IMR-90 (cell line): ENCODE data around the gene SV2C. TPM values are rescaled to one million over a fixed set of nuclear protein-coding genes. Genes with fewer than 3 reads are reported as not detected.

Experiments
- ATAC-seq: fragments of 200-7000 bp; cut with Tn5 transposase; 2 replicates; pipeline ENCODE4 v1.9.1; 2020; ENCODE audit warnings: low read depth, mild to moderate bottlenecking, moderate library complexity
- BruUV-seq: library from RNA; stranded (reverse); fragments of 400-500 nt; replicated peaks from 2 replicates; lab custom pipeline; 2021; lab: Mats Ljungman, UMichigan
- CTCF ChIA-PET: fragments of 300-600 bp; formaldehyde crosslinking; extraction: SDS; loops from one replicate; lab custom pipeline; 2021; ENCODE audit warnings: antibody characterized with exemption; lab: Yijun Ruan, JAX
- POLR2A ChIA-PET: fragments of 300-600 bp; sonication (Branson Sonifier 250); formaldehyde crosslinking; loops from one replicate; lab custom pipeline; 2022; ENCODE audit warnings: antibody characterized with exemption; ENCODE audit not compliant: unreplicated experiment; lab: Charles Lee
- DNase-seq: peaks from one replicate; pipeline ENCODE4 v3.0.0; 2013
- H2AFZ ChIP-seq: replicated peaks from 2 replicates; pipeline ENCODE3; 2013; ENCODE audit warnings: low read length, mild to moderate bottlenecking; ENCODE audit not compliant: poor library complexity
- H2AK5ac ChIP-seq: 2 replicates; pipeline ENCODE4 v1.6.1; 2013; ENCODE audit warnings: low read depth, low read length, inconsistent platforms
- H2AK9ac ChIP-seq: replicated peaks from 2 replicates; pipeline ENCODE3; 2013; ENCODE audit warnings: mild to moderate bottlenecking, low read depth, low read length, moderate library complexity; ENCODE audit not compliant: poor library complexity
- H2BK120ac ChIP-seq: 2 replicates; pipeline ENCODE4 v1.6.1; 2013; ENCODE audit warnings: low read depth, low read length, inconsistent platforms
- H2BK15ac ChIP-seq: 3 replicates; pipeline ENCODE4 v1.6.1; 2013; ENCODE audit warnings: low read depth, low read length, inconsistent platforms
- H2BK20ac ChIP-seq: 2 replicates; pipeline ENCODE4 v1.6.1; 2013; ENCODE audit warnings: low read depth, mild to moderate bottlenecking, inconsistent platforms, low read length, moderate library complexity
- H2BK5ac ChIP-seq: 2 replicates; pipeline ENCODE4 v1.6.1; 2013; ENCODE audit warnings: mild to moderate bottlenecking, low read depth, low read length, inconsistent platforms; ENCODE audit not compliant: poor library complexity, severe bottlenecking
- H3K14ac ChIP-seq: replicated peaks from 2 replicates; pipeline ENCODE4 v1.6.1; 2013; ENCODE audit warnings: low read depth, low read length, inconsistent platforms
- H3K18ac ChIP-seq: 2 replicates; pipeline ENCODE4 v1.6.1; 2013; ENCODE audit warnings: low read depth, low read length, control low read depth
- H3K23ac ChIP-seq: 2 replicates; pipeline ENCODE4 v1.6.1; 2013; ENCODE audit warnings: low read depth, low read length, inconsistent platforms
- H3K27ac ChIP-seq: 2 replicates; pipeline ENCODE4 v1.5.1; 2013; ENCODE audit warnings: mild to moderate bottlenecking, control low read depth, low read length; ENCODE audit not compliant: insufficient read depth
- H3K27me3 ChIP-seq: 2 replicates; pipeline ENCODE4 v1.6.1; 2013; ENCODE audit warnings: low read length; ENCODE audit not compliant: control insufficient read depth, insufficient read depth
- H3K36me3 ChIP-seq: 2 replicates; pipeline ENCODE4 v1.6.1; 2013; ENCODE audit warnings: low read length, mixed read lengths; ENCODE audit not compliant: control insufficient read depth, insufficient read depth
- H3K4ac ChIP-seq: 2 replicates; pipeline ENCODE4 v1.6.1; 2013; ENCODE audit warnings: low read depth, low read length, inconsistent platforms
- H3K4me1 ChIP-seq: 2 replicates; pipeline ENCODE4 v1.6.1; 2013; ENCODE audit warnings: low read length, mixed read lengths; ENCODE audit not compliant: control insufficient read depth, insufficient read depth
- H3K4me2 ChIP-seq: 2 replicates; pipeline ENCODE4 v1.6.1; 2013; ENCODE audit warnings: low read depth, mild to moderate bottlenecking, control low read depth, low read length, moderate library complexity
- H3K4me3 ChIP-seq: 2 replicates; pipeline ENCODE4 v1.5.1; 2013; ENCODE audit warnings: low read depth, mild to moderate bottlenecking, control low read depth, low read length, moderate library complexity; ENCODE audit not compliant: insufficient read depth
- H3K56ac ChIP-seq: 2 replicates; pipeline ENCODE4 v1.6.1; 2013; ENCODE audit warnings: low read length, inconsistent platforms; ENCODE audit not compliant: insufficient read depth; ENCODE audit errors: extremely low read depth
- H3K79me1 ChIP-seq, 2 experiments: 2 replicates each; pipeline ENCODE4 v1.6.1; 2013; ENCODE audit warnings: low read length in 2 of 2, inconsistent platforms in 1 of 2, low read depth in 1 of 2
- H3K9ac ChIP-seq: 2 replicates; pipeline ENCODE4 v1.6.1; 2013; ENCODE audit warnings: low read depth, low read length, control low read depth
- H3K9me1 ChIP-seq: 2 replicates; pipeline ENCODE4 v1.6.1; 2013; ENCODE audit warnings: low read length, inconsistent platforms; ENCODE audit not compliant: insufficient read depth
- H3K9me3 ChIP-seq: 2 replicates; pipeline ENCODE4 v1.6.1; 2013; ENCODE audit warnings: low read length; ENCODE audit not compliant: control insufficient read depth, insufficient read depth
- H4K20me1 ChIP-seq: 2 replicates; pipeline ENCODE4 v1.6.1; 2013; ENCODE audit warnings: low read length, inconsistent platforms; ENCODE audit not compliant: insufficient read depth
- H4K5ac ChIP-seq: 2 replicates; pipeline ENCODE4 v1.6.1; 2013; ENCODE audit warnings: mild to moderate bottlenecking, low read depth, low read length, control low read depth
- H4K8ac ChIP-seq, 2 experiments: 2 replicates each; pipeline ENCODE4 v1.6.1; 2013; ENCODE audit warnings: low read depth in 2 of 2, low read length in 2 of 2, control low read depth in 1 of 2, inconsistent platforms in 1 of 2
- H4K91ac ChIP-seq: 2 replicates; pipeline ENCODE4 v1.6.1; 2013; ENCODE audit warnings: low read depth, low read length, inconsistent platforms; ENCODE audit not compliant: insufficient read depth
- BHLHE40 ChIP-seq: fragments of 150-350 bp; IDR thresholded peaks from 2 replicates; pipeline ENCODE4 v1.6.1; 2016; ENCODE audit warnings: mild to moderate bottlenecking, low read depth, low read length
- CEBPB ChIP-seq: IDR thresholded peaks from 2 replicates; pipeline ENCODE4 v1.6.1; 2012; ENCODE audit warnings: low read depth, low read length, improper control_type of control experiment
- CHD1 ChIP-seq: IDR thresholded peaks from 2 replicates; pipeline ENCODE4 v1.6.1; 2012; ENCODE audit warnings: low read depth, low read length, improper control_type of control experiment
- FOS ChIP-seq: fragments of 150-350 bp; IDR thresholded peaks from 2 replicates; pipeline ENCODE4 v1.6.1; 2016; ENCODE audit warnings: low read depth, low read length
- MAFK ChIP-seq: IDR thresholded peaks from 2 replicates; pipeline ENCODE4 v1.6.1; 2012; ENCODE audit warnings: low read depth, low read length, improper control_type of control experiment
- MAZ ChIP-seq: IDR thresholded peaks from 2 replicates; pipeline ENCODE4 v1.6.1; 2012; ENCODE audit warnings: low read depth, mild to moderate bottlenecking, low read length, improper control_type of control experiment, moderate library complexity, borderline replicate concordance
- MXI1 ChIP-seq: IDR thresholded peaks from 2 replicates; pipeline ENCODE4 v1.6.1; 2012; ENCODE audit warnings: low read depth, mild to moderate bottlenecking, low read length, moderate library complexity, borderline replicate concordance
- NFE2L2 ChIP-seq: fragments of 150-350 bp; IDR thresholded peaks from 2 replicates; pipeline ENCODE4 v1.6.1; 2016; ENCODE audit warnings: low read depth, mild to moderate bottlenecking, low read length
- POLR2A ChIP-seq: IDR thresholded peaks from 2 replicates; pipeline ENCODE4 v1.6.1; 2012; ENCODE audit warnings: mild to moderate bottlenecking, low read depth, low read length
- RAD21 ChIP-seq: IDR thresholded peaks from 2 replicates; pipeline ENCODE4 v1.6.1; 2012; ENCODE audit warnings: low read length, improper control_type of control experiment
- RCOR1 ChIP-seq: IDR thresholded peaks from 2 replicates; pipeline ENCODE4 v1.6.1; 2012; ENCODE audit warnings: mild to moderate bottlenecking, low read length, improper control_type of control experiment; ENCODE audit not compliant: insufficient replicate concordance
- RFX5 ChIP-seq: IDR thresholded peaks from 2 replicates; pipeline ENCODE4 v1.8.0; 2012; ENCODE audit warnings: low read depth, mild to moderate bottlenecking, low read length, moderate library complexity
- SMC3 ChIP-seq: fragments of 150-350 bp; IDR thresholded peaks from 2 replicates; pipeline ENCODE4 v1.6.1; 2016; ENCODE audit warnings: low read depth, mild to moderate bottlenecking, antibody characterized with exemption, low read length, moderate library complexity
- USF2 ChIP-seq: fragments of 150-350 bp; IDR thresholded peaks from 2 replicates; pipeline ENCODE4 v1.6.1; 2017; ENCODE audit warnings: mild to moderate bottlenecking, antibody characterized with exemption, low read length, low read depth
- dilution Hi-C: fragments of 300-500 bp; cut with HindIII; formaldehyde crosslinking; loops from one replicate; pipeline ENCODE4 v1.14.3; 2018; ENCODE audit warnings: low sequenced_read_pairs; ENCODE audit not compliant: unreplicated experiment
- in situ Hi-C: fragments of 300-500 bp; cut with MboI; formaldehyde crosslinking; loops from 3 replicates; pipeline ENCODE4 v1.14.3; 2019; ENCODE audit warnings: low sequenced_read_pairs, inconsistent platforms, mixed read lengths
- intact Hi-C: fragments of 100-400 bp; cut with micrococcal nuclease; formaldehyde crosslinking; loops from 2 replicates; pipeline ENCODE4 v1.10.0; 2022
- polyA plus RNA-seq, 3 experiments: library from polyadenylated mRNA; depleted of rRNA; stranded (reverse); fragments of >200 nt; gene quantifications; 2 replicates each; pipeline ENCODE4 v1.2.3, GENCODE V29; 2012; ENCODE audit warnings: low replicate concordance in 1 of 3
- total RNA-seq: library from RNA; depleted of rRNA; stranded (reverse); fragments of >200 nt; gene quantifications from 2 replicates; pipeline ENCODE4 v1.2.3, GENCODE V29; 2012
- TF ChIP-seq, protein P1 (sequence below): fragments of 150-350 bp; IDR thresholded peaks from 2 replicates; pipeline ENCODE4 v1.6.1; 2016; ENCODE audit warnings: low read depth, mild to moderate bottlenecking, low read length, moderate library complexity, borderline replicate concordance
- TF ChIP-seq, protein P2 (sequence below): conservative IDR thresholded peaks from 2 replicates; pipeline ENCODE4 v1.5.1; 2012; ENCODE audit warnings: mild to moderate bottlenecking, low read depth, low read length, improper control_type of control experiment

SV2C gene
- total and polyA plus RNA-seq, 2 of the 4 experiments (the other 2 are of a cell fraction): not detected

DNA sequence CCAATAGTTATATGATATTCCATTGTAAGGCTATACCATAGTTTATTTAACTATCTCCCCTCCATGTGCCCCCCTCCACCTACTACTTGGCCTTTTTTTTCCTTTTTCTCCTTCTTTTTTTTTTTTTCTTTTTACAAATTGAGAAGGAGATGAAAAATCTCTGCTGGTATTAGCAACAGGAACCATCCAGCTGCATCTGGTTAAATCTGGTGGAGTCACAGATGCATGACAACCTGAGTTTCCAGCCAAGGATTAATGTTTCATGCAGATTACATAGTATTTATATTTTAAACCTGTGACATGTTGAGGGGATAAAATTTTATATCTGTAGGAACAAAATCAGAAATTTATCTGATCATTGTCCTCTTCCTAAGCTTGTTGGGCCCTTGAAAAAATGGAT lies 191.4 kb downstream of the SV2C start:
- intact Hi-C loops: no loop called here
- TF ChIP-seq, protein P1, sequence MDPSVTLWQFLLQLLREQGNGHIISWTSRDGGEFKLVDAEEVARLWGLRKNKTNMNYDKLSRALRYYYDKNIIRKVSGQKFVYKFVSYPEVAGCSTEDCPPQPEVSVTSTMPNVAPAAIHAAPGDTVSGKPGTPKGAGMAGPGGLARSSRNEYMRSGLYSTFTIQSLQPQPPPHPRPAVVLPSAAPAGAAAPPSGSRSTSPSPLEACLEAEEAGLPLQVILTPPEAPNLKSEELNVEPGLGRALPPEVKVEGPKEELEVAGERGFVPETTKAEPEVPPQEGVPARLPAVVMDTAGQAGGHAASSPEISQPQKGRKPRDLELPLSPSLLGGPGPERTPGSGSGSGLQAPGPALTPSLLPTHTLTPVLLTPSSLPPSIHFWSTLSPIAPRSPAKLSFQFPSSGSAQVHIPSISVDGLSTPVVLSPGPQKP: no peak
- TF ChIP-seq RFX5 (no peak), CHD1 (no peak), NFE2L2 (no peak), RCOR1 (no peak), MXI1 (no peak), BHLHE40 (no peak), POLR2A (no peak), USF2 (no peak), MAFK (no peak), MAZ (no peak), SMC3 (no peak), FOS (no peak), CEBPB (no peak), RAD21 (no peak)
- TF ChIP-seq, protein P2, sequence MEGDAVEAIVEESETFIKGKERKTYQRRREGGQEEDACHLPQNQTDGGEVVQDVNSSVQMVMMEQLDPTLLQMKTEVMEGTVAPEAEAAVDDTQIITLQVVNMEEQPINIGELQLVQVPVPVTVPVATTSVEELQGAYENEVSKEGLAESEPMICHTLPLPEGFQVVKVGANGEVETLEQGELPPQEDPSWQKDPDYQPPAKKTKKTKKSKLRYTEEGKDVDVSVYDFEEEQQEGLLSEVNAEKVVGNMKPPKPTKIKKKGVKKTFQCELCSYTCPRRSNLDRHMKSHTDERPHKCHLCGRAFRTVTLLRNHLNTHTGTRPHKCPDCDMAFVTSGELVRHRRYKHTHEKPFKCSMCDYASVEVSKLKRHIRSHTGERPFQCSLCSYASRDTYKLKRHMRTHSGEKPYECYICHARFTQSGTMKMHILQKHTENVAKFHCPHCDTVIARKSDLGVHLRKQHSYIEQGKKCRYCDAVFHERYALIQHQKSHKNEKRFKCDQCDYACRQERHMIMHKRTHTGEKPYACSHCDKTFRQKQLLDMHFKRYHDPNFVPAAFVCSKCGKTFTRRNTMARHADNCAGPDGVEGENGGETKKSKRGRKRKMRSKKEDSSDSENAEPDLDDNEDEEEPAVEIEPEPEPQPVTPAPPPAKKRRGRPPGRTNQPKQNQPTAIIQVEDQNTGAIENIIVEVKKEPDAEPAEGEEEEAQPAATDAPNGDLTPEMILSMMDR: no peak
- H3K4ac ChIP-seq: no peak overlapping the region
- H2AK5ac ChIP-seq: no peak overlapping the region
- no peak overlapping the region for H3K9ac ChIP-seq
- in situ Hi-C loops: no loop called here
- no peaks in the 10 kb centered on the region for H3K9me1 ChIP-seq
- H3K36me3 ChIP-seq: no peaks in the 10 kb centered on the region
- no peaks in the 10 kb centered on the region; the same call in 1 of the 2 replicates for H3K27me3 ChIP-seq
- no peak overlapping the region for H2AFZ ChIP-seq
- H2BK20ac ChIP-seq: no peak overlapping the region
- H3K23ac ChIP-seq: no peak overlapping the region
- H3K18ac ChIP-seq: no peak overlapping the region
- ChIA-PET POLR2A (no interaction called here), CTCF (interaction anchor here (0.6 kb wide), 1 partner anchor 18 kb away, joined by 3 read pairs; no protein-coding TSS in a partner anchor)
- no peak overlapping the region for H2BK120ac ChIP-seq
- no peaks in the 10 kb centered on the region for H3K4me1 ChIP-seq
- DNase-seq: no peak
- no peak for ATAC-seq
- no peaks in the 10 kb centered on the region for H3K9me3 ChIP-seq
- no peak overlapping the region for H2BK15ac ChIP-seq
- H3K27ac ChIP-seq: no peak overlapping the region
- no peaks in the 10 kb centered on the region for H3K79me1 ChIP-seq
- no TSS peak for BruUV-seq
- H2AK9ac ChIP-seq: no peak overlapping the region
- dilution Hi-C loops: no loop called here
- H3K4me3 ChIP-seq: no peak overlapping the region
- no peak overlapping the region for H3K14ac ChIP-seq
- H2BK5ac ChIP-seq: no peak overlapping the region
- no peak overlapping the region for H3K56ac ChIP-seq
- no peak overlapping the region for H4K5ac ChIP-seq
- H4K20me1 ChIP-seq: no peaks in the 10 kb centered on the region
- H4K8ac ChIP-seq: no peak overlapping the region
- no peak overlapping the region for H3K4me2 ChIP-seq
- no peak overlapping the region for H4K91ac ChIP-seq
